Stimulated activated CD8-positive, alpha-beta memory T cell treated with anti-CD3 and anti-CD28 coated beads, Interleukin-12 subunit alpha, Interleukin-12 subunit beta, amount 100 ng/mL, for 4 hours (primary cell): ENCODE data around the gene UIMC1.
"Not testable (repeated sequence)": the region's sequence is repeated elsewhere in the genome, so short reads cannot be mapped to it uniquely, and the experiment has no call there.

ENCODE experiments used
- DNase-seq: peaks from one replicate; pipeline ENCODE4 v3.0.0-alpha.2; 2020; ENCODE audit warnings: low read depth

UIMC1 gene

DNA sequence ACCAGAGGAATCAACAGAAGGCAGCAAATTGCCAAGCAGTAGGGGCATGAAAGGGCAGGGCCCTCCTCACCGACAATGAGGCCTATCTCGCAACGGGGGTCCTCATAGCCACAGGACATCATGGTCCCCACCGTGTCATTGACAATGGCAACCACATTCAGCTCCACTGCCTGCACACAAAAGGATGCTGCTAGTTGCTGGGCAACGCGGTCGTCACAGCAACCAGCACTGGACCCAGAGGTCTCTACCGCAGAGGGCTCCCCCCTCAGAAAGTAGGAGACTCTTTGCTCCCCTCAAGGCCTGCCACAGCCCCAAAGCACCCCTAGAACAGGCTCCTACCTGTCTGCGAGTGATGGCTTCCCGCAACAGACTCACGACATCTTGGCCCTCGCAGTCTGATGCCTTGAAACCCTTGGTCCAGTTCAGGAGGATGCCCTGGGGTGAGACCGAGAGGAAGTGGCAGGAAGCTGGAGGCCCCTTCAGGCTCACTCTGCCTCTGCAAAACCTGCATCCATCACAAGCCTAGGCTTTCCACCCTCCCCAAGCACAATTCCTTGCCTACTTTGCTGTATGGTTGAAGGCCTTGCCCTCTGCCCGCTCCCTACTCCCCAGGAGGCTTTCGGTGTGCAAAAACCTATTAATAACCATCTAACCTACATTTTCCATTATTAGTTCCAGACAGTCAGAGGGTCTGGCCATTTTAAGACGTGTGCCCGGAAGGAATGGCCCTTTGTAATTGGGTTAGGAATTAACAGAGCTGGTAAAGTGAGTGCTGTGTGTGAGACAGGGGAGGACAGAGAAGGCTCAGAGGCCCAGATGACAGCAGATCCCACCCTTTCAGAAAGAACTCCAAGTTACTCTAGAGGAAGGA lies 122.6 kb downstream of the UIMC1 start:
- DNase-seq: no peak

DNA sequence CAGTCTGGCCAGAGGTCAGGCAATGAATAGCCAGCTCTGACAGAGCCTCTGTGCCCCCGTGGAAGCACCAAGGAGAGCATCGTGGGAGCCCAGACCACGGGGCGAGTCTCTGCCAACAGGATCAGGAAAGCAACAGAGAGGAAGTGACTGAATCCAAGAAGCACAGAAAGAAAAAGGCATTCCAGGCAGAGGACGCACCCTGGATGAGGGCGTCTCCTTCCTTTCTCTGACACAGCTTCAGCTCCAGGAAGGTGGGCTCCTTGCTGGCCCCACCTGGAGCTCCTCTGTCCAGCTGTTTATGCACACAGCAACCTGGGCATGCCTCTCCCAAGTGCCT lies 124.0 kb downstream of the UIMC1 start:
- no peak for DNase-seq

DNA sequence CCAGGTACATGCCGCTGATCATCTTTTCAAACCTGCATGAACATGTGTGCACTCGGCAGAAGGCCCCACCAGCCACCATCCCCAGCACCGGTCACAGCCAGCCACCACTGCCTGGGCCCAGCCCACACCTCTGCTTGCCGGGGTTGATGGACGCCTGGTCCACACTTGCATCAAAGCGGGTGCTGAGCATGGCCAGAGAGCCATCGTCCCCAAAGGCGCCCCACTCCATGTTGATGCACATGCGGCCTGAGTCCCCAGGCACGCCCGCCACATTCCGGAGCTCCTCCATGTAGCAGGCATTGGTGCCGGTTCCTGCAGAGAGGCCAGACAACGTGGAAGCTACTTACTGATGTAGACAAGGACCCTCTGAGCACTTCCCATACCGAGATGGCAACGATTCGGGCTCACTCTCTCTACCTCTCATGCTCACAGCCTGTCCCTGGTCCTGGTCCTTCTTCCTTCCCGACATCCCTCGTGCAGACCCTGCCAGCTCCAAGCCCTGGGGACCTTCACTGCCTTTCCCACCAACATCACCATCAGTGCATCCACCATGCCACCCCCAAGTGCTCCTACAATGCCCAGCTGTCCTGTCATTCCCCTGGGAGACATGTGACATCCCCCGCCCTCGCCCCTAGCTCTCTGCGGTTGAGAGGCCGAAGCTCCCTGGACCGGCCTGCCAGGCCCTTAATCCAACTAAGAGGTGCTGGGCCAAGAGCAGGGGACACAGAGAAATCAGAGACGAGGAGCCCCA lies 124.6 kb downstream of the UIMC1 start:
- no peak for DNase-seq

DNA sequence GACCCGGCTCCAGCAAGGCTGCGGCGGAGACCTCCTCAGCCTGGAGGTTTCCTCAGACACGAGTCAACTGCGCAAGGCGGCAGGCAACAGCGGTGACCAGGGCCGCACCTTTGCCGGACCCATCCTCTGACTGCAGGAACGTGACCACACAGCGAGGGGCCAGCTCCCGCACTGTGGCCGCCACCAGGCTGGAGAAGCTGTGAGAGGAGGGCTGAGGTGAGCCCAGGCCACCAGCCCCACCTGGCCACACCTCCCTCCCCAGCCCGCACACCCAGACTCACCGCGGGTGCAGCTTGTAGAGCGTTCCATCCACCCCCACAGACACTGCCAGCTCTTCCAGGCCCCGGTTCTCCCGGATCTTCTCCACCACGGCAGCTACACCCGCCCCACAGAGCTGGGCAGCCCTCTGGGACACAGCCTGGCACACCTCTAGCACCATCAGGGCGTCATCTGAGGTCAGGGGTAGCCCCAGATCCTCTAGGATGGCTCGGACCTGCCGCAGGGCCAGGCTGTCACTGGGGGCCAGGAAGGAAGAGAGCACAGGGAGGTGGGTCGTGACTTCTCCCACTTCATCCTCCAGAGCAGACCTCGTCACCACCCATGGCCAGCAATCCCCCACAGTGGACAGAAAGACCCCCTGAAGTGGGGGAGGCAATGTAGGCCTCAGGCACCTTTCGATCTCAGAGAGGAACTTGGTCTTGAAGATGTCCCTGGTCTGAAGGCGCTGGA lies 125.4 kb downstream of the UIMC1 start:
- DNase-seq: no peak

DNA sequence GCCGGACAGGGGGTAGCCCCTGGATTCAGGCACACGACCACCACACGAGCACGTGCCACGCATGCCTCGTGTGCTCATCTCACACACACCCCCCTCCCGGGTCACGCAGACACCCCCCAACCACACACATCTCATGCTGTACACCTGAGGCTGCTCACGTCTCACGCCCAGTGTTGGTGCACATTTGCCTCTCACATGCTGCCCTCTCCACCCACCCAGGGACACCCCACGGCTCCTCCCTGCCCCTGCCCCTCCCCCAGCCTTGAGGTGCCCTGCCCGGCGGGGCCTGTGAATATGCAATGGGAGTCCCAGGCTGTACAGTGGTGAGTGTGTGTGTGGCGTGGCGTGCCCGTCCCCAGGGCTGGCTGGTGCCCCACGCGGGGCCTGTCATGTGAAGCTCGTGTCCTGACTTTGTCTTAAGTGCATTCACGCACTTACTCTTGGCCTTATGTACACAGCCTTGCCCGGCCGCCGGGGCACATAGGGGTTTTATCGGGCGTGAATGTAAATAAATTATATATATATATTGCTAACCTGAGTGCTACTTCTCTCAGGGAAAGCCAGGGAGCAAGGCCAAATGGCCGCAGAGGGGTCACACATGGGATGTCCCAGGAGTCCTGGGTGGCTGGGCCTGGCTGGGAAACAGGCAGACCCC lies 126.1 kb downstream of the UIMC1 start:
- no peak for DNase-seq

DNA sequence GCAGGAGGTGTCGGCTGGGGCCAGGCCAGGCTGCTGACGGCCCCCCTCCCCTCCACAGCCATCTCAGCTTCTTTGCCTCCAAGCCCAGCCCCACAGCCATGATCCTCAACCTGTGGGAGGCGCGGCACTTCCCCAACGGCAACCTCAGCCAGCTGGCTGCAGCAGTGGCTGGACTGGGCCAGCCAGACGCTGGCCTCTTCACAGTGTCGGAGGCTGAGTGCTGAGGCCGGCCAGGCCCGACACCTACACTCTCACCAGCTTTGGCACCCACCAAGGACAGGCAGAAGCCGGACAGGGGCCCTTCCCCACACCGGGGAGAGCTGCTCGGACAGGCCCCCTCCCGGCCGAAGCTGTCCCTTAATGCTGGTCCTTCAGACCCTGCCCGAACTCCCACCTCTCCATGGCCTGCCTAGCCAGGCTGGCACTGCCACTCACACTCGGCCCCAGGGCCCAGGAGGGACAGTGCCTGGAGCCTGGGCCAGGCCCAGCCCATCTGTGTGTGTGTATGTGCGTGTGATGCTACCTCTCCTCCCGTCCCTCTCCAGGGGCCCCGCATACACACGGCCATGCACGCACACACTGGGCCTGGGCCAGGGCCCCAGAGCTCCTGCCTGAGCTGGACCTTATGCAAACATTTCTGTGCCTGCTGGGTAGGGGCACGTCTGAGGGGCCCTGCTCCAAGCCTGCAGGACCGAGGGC lies 126.8 kb downstream of the UIMC1 start:
- DNase-seq: no peak

DNA sequence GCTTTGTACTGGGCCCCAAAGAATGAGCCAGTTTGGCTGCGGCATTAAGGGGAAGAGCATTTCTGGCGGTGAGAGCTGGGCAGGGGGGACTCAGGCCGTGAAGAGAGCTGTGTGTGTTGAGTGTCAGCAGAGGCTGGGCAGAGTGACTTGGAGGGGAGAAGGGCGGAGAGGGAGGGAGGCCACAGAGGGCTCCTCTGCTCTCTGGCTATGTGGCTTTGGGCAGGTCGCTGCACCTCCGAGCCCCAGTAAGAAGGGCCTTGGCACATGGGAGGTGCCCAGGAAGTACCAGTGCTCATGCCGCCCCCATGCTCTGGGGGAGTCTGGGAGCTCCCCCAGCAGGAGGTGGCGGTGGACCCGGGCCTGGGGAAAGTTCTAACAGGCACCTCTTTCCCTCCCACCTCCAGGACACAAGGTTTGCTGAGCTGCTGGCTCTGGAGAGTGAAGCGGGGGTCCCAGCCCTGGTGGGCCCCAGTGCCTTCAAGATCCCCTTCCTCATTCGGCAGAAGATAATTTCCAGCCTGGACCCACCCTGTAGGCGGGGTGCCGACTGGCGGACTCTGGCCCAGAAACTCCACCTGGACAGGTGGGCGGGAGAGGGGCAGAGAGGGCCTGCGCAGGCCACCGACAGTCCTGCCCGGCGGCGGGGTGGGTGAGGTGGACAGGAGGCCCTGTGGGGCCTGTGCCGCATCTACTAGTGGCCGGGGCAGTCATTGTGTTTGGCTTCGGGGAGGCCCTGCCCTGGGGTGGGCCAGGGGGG lies 127.5 kb downstream of the UIMC1 start:
- no peak for DNase-seq

DNA sequence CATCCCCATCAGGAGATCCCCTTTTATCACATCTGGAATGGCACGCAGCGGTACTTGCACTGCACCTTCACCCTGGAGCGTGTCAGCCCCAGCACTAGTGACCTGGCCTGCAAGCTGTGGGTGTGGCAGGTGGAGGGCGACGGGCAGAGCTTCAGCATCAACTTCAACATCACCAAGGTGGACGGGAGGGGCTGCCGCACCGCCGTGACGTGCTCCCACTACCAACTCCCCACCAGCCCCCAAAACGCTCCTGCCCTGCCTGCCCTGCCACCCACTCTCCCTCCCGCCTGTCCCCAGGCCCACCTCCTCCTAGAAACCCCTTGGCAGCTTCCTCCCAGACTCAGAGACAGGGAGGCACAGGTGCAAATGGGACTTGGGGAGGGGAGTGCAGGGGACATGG lies 128.1 kb downstream of the UIMC1 start:
- DNase-seq: no peak

DNA sequence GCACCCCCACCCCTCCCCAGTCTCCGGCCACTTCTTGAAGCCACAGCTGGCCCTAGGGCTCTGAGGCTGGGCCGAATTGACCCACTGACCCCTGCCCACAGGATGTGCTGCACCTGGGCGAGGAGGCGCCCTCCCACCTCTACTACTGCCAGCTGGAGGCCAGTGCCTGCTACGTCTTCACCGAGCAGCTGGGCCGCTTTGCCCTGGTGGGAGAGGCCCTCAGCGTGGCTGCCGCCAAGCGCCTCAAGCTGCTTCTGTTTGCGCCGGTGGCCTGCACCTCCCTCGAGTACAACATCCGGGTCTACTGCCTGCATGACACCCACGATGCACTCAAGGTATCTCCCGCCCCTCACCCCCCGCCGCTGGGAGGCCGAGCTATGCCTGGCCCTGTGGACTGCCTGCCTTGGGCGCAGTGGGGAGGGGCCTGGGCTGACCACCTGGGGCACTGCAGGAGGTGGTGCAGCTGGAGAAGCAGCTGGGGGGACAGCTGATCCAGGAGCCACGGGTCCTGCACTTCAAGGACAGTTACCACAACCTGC lies 128.7 kb downstream of the UIMC1 start:
- no peak for DNase-seq

DNA sequence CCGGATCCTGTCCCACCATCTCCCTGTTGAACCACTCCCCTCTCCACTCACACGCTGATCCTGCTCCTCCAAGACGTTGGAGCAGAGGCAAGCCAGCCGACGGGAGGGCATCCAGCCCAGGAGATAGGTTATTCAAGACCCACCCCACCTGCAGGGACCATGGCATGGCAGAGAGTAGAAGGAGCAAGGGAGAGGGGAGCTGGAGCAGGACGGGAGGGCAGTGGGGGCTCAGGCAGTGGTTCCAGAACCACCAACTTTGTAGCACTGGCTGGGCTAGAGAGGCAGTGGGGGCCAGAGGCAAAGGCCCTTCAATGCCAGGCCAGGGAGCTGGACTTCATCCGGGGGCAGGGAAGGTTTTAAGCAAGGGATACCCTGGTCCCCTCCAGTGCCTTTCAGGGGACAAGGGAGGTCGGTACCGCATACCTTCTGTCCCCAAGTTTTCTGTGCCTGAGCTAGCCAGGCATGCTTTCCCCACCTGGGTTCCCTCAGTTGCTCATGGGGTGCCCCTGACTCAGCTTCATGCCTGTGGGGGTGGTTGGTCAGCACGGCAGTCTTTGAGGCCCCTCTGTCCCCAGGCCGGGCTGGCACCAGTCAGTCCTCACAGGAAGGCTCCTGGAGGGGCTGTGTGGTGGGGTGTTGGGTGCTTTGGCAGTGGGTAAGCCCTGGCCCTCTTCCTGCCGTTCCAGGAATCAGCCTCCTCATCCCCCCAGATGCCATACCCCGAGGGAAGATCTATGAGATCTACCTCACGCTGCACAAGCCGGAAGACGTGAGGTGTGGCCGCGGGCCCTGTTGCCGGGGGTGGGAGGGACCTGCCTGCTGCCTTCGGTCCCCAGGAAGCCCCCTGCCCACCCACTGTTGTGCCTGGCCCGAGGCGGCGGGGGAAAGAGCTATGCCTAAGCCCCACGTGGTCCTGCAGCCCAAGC lies 129.8 kb downstream of the UIMC1 start:
- no peak for DNase-seq

DNA sequence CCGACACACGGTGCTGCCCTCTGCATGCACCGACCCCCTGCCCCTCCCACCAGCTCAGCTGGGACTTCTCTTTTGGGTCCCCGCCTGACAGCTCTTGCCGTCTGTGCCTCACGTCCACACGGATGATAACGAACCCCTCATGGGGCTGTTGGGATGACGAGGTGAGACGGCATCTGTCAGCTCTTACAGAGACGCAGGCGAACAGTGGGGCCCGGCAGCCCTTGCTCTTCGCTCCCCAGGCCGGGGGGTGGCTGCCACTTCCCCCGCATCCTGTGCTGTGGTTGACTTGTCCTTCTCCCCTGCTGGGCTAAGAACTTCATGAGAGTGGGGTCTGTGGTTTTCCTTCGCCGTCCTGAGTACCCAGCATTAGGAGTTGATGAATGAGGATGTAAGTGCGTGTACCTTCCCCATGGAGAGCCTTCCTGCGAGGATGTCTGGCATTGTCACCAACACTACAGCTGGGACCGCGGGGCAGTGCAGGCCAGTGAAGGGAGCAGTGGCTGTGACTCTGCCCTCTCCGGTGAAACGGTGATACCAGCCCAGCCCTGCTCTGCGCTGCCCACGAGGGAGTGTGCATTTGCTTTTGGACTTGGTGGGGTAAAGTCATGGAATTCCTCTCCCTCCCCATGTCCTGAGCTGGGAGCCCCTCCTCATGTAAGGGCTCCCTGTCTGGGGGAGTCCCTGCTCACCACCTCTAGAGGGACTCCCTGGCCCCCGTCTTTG lies 130.6 kb downstream of the UIMC1 start:
- no peak for DNase-seq

DNA sequence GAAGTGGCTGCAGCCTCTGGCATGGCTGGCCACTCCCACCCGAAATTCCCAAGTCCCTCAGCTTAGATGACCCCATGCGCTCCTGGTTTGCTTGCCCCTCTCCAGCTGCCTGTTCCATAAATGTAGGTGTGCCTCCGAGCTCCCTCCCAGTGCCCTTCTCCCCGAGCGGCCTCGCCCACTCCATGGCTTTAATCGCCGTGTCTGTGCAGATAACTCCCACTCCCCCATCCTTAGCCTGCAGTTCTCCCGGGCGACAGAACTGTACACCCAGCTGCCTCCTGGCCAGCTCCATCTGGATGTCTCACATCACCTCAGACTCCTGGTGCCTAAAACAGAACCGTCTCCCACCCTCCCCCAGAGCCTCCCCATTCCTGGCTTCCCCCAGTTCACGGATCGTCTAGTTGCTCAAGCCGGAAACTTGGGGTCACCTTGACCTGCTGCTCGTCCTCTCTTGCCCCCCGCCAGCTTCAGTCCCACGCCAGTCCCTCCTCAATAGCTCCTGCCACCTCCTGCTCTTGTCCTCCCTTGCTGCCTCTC lies 131.5 kb downstream of the UIMC1 start:
- DNase-seq: no peak

DNA sequence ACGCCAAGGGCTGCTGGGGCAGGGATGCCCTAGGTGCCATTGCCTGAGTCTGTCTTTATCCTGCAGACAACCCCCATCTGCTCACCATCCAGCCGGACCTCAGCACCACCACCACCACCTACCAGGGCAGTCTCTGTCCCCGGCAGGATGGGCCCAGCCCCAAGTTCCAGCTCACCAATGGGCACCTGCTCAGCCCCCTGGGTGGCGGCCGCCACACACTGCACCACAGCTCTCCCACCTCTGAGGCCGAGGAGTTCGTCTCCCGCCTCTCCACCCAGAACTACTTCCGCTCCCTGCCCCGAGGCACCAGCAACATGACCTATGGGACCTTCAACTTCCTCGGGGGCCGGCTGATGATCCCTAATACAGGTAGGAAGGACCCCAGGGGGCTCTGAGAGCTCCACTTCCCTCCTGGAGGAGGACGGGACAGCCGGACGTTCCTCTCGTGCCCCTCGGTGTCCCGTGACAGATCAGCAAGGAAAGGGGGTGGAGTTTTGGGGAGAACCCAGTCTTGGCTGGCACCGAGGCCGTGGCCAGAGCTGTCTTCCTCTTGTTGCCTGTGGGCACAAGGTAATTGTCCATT lies 132.3 kb downstream of the UIMC1 start:
- no peak for DNase-seq

DNA sequence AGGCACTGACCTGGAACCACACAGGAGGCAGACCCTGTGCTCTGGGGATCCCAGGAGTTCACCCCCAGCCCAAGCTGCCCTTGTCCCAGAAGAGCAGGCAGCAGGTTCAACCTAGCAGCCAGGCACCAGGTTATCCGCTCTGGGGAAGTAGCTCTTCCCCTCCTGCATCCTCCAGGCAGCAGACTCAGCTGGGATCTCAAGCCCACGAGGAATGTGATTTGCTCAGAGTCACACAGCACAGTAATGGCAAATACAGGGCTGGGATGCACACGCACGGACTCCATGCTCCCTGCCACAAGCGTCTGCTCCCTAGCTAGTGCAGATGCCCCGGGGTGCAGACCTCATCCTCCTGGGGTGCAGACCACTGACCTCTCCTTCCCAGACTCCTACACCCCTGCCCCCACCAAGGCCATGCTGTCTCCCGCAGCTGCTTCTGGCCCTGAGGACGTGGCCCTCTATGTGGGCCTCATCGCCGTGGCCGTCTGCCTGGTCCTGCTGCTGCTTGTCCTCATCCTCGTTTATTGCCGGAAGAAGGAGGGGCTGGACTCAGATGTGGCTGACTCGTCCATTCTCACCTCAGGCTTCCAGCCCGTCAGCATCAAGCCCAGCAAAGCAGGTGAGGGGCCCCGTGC lies 132.9 kb downstream of the UIMC1 start:
- no peak for DNase-seq

DNA sequence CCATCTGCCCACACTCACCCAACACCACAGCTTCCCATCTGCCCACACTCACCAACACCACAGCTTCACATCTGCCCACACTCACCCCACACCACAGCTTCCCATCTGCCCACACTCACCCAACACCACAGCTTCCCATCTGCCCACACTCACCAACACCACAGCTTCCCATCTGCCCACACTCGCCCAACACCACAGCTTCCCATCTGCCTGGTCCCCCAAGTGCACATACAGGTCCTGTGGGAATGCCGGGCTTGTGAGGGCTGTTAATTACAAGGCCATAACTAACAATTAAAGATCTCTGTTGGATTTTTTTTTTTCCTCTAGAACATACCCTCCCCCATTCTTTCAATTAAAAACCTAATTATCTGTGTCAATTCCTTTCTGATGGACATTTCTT lies 133.6 kb downstream of the UIMC1 start:
- DNase-seq: not testable (repeated sequence)

DNA sequence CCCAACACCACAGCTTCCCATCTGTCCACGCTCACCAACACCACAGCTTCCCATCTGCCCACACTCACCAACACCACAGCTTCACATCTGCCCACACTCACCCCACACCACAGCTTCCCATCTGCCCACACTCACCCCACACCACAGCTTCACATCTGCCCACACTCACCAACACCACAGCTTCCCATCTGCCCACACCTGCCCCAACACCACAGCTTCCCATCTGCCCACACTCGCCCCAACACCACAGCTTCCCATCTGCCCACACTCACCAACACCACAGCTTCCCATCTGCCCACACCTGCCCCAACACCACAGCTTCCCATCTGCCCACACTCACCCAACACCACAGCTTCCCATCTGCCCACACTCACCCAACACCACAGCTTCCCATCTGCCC lies 134.0 kb downstream of the UIMC1 start:
- not testable (repeated sequence) for DNase-seq

DNA sequence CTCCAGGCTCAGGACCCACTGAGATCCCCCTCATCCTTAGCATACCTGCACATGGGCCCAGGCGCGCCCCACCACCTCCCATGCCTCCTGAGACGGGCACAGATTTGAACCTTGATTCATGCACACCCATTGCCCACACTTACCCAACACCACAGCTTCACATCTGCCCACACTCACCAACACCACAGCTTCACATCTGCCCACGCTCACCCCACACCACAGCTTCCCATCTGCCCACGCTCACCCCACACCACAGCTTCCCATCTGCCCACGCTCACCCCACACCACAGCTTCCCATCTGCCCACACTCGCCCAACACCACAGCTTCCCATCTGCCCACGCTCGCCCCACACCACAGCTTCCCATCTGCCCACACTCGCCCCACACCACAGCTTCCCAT lies 135.9 kb downstream of the UIMC1 start:
- not testable (repeated sequence) for DNase-seq

DNA sequence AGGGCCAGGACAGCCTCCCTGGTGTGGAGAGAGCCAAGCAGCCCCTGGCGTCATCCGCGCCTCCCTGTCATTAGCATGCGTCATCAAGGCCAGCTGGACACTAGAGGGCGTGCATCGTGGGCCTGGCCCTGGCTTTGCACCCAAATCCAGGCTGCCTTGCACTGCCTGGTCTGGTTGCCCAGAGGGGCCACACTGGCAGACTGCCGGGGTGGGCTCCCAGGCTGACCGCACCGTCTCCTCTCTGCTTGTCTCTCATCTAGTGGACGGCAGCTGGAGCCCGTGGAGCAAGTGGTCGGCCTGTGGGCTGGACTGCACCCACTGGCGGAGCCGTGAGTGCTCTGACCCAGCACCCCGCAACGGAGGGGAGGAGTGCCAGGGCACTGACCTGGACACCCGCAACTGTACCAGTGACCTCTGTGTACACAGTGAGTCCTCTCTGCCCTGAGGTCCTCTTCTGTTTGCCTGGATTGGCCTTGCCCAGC lies 136.4 kb downstream of the UIMC1 start:
- no peak for DNase-seq
